Uterus (tissue), 2 donors: ENCODE data around the gene YES1.

Experiments used
- CTCF ChIP-seq, 4 experiments: fragments of 200-600 bp in 2 of 4; fragments of 450-650 bp in 2 of 4; sonication (generic) in 2 of 4; IDR thresholded peaks; one replicate each; pipeline ENCODE4 v1.5.1; 2016 to 2019; ENCODE audit warnings: antibody characterized with exemption in 4 of 4, mild to moderate bottlenecking in 2 of 4, moderate library complexity in 1 of 4
- POLR2A ChIP-seq, 2 donors: fragments of 450-650 bp; IDR thresholded peaks; one replicate each; pipeline ENCODE4 v1.6.1; 2016; ENCODE audit warnings: antibody characterized with exemption in 2 of 2, mild to moderate bottlenecking in 1 of 2, moderate library complexity in 1 of 2

- TF ChIP-seq CTCF (IDR thresholded peaks at IDR 0.05) (no peak), POLR2A (IDR thresholded peaks at IDR 0.05) (no peak)
These were observed 138.7 kb downstream of the YES1 start for GRCh38 chr18:673317-673716.
